ENCODE results near the gene KCNG2. TPM values are rescaled to one million over a fixed set of nuclear protein-coding genes. Genes with fewer than 3 reads are reported as not detected.

Gene KCNG2
- total RNA-seq, 2 donors from 2014 or later: not detected

DNA sequence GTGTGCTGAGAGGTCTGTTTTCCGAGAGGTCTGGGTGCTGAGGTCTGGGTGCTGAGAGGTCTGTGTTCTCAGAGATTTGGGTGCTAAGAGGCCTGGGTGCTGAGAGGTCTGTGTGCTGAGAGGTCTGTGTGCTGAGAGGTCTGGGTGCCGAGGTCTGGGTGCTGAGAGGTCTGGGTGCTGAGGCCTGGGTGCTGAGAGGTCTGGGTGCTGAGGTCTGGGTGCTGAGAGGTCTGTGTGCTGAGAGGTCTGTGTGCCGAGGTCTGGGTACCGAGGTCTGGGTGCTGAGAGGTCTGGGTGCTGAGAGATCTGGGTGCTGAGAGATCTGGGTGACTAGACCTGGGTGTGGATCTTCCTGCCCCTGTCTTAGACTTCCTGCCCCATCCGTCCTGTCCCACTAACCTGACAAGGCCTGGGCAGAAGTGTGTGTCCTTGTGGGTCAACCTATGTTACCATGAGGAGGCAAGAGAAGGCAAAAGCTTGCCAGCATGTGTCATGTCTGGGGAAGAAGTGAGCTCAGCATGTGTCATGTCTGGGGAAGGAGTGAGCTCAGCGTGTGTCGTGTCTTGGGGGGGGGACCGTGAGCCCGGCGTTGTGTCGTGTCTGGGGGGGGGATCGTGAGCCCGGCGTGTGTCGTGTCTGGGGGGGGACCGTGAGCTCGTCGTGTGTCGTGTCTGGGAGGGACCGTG is 69.3 kb downstream of the KCNG2 start:
- Histone ChIP-seq H3K27ac (no peak overlapping the region), H3K4me1 (no peaks in the 10 kb centered on the region), H3K4me3 (no peak overlapping the region), H3K9me3 (no peaks in the 10 kb centered on the region), H3K27me3 (no peaks in the 10 kb centered on the region), H3K36me3 (no peaks in the 10 kb centered on the region)
- TF ChIP-seq, protein P1, sequence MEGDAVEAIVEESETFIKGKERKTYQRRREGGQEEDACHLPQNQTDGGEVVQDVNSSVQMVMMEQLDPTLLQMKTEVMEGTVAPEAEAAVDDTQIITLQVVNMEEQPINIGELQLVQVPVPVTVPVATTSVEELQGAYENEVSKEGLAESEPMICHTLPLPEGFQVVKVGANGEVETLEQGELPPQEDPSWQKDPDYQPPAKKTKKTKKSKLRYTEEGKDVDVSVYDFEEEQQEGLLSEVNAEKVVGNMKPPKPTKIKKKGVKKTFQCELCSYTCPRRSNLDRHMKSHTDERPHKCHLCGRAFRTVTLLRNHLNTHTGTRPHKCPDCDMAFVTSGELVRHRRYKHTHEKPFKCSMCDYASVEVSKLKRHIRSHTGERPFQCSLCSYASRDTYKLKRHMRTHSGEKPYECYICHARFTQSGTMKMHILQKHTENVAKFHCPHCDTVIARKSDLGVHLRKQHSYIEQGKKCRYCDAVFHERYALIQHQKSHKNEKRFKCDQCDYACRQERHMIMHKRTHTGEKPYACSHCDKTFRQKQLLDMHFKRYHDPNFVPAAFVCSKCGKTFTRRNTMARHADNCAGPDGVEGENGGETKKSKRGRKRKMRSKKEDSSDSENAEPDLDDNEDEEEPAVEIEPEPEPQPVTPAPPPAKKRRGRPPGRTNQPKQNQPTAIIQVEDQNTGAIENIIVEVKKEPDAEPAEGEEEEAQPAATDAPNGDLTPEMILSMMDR (IDR thresholded peaks at IDR 0.05): no peak
- no peak for DNase-seq (ENCODE audit: low spot score)

DNA sequence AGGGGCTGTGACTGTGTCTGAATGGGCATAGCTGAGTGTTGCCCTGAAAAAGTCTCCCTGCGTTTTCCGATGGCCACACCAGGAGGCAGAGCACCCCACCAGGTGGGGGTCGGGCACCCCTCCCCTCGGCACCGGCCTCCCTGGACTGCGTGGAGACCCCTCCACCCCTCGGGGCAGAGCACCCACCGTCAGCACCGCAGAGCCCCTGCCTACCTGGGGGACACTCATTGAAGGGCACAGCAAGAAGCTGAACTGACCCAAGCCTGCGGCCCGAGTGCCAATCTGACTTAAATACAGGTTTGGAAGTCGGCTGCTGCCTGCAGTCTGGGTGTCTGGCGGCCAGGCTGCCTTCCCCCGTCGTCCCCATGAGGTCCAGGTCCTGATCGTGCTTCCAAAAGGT is 69.9 kb downstream of the KCNG2 start:
- Histone ChIP-seq H3K4me3 (no peak overlapping the region), H3K36me3 (no peaks in the 10 kb centered on the region), H3K4me1 (no peaks in the 10 kb centered on the region), H3K27ac (no peak overlapping the region), H3K9me3 (no peaks in the 10 kb centered on the region), H3K27me3 (no peaks in the 10 kb centered on the region)
- TF ChIP-seq, protein P1 (IDR thresholded peaks at IDR 0.05): no peak
- DNase-seq (ENCODE audit: low spot score): no peak

DNA sequence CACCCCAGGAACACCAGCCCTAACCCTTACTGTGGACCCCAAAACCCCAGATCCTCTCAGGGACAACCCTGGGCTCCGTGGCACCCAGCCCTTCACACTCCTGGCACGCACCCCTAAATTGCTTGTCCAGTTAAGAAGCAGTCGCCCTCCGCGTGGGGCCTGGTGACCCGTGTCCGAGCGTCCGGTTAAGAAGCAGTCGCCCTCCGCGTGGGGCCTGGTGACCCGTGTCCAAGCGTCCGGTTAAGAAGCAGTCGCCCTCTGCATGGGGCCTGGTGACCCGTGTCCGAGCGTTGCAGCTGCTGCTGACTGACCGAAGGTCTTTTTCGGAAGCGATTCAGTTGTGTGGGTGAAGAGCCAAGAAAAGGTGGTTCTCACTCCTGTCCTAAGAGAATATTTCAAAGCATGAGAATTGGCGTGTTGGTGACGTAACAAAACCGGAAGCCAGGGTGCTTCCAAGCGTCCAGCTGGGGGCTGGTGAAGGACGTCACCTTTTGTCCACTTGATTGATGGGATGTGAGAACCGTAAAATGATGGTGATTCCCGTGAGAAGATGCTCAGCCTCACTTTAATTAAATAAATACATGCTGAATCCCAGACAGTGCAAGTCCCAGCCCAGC is 70.5 kb downstream of the KCNG2 start:
- H3K27me3 ChIP-seq: no peaks in the 10 kb centered on the region
- H3K27ac ChIP-seq: no peak overlapping the region
- no peaks in the 10 kb centered on the region for H3K36me3 ChIP-seq
- no peak overlapping the region for H3K4me3 ChIP-seq
- no peaks in the 10 kb centered on the region for H3K9me3 ChIP-seq
- no peak for DNase-seq (ENCODE audit: low spot score)
- H3K4me1 ChIP-seq: no peaks in the 10 kb centered on the region
- TF ChIP-seq, protein P1 (IDR thresholded peaks at IDR 0.05): no peak

DNA sequence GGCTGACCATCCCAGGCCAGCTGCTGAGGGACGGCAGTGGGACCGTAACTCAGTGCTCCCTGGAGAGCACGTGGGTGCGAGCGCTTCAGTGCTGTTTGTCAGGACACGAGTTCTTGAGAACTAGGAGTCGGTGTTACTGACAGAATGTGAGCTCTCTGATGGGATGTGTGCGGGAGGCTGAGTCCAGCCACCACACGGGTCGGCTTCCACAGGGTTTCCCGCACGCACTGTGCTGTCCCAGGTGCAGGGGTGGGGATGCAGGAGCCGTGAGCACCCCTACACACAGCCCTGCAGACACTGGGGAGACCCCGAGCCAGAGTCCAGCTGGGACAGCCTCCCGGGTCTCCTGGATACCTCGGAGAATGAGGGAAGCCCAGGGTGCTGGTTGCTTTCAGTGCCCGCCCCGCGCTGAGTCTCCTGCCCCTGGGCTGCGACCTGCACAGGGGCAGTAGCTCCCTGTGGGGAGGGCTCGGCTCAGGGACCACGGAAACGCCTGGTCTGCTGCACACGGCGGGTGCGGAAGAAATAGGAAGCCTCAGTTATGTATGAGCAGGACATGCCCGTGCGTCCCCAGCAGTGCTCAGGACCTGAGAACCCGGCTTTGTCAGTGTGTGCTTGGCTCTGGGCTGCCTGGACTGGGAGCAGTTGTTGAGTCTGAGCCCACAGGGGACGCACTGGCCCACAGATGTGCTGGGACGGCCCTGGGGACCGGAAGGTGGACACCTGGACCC is 71.2 kb downstream of the KCNG2 start:
- Histone ChIP-seq H3K36me3 (no peaks in the 10 kb centered on the region), H3K4me3 (no peak overlapping the region), H3K4me1 (no peaks in the 10 kb centered on the region), H3K27ac (no peak overlapping the region), H3K9me3 (no peaks in the 10 kb centered on the region), H3K27me3 (no peaks in the 10 kb centered on the region)
- no peak for DNase-seq (ENCODE audit: low spot score)
- TF ChIP-seq, protein P1 (IDR thresholded peaks at IDR 0.05): no peak

DNA sequence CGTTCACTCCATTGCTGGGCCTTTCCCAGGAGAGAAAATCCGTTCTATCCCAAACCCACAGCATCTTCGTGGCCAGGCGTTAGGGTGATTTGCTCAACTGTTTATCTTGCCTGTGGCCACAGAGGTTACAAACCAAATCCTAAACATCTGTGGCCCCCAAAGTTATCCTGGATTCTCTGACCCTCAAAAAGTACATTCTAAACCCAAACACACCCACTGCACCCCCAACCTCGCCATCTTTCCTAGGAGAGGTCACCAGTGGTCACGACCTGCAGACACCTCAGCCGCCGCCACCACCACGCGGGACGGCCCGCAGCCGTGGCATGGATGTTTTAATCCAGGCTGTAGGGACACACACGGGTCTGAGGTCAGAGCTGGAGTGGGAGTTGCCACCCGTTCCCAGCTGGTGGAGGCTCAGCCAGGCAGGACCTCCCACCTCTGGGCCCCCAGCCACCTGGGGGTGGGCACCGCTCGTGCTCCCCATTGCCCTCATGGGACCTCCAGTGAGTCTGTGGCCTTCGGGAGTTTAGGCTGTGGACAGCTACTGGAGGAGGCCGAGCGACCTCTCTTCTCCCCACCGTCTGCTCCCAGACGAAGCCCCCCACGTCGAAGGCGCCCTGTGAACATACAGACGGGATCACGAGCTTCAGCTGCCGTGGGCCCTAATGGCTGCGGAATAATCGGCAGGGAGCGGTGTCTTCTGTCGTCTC is 72.0 kb downstream of the KCNG2 start:
- no peaks in the 10 kb centered on the region for H3K36me3 ChIP-seq
- DNase-seq (ENCODE audit: low spot score): no peak
- TF ChIP-seq, protein P1 (IDR thresholded peaks at IDR 0.05): no peak
- H3K4me1 ChIP-seq: no peaks in the 10 kb centered on the region
- H3K27me3 ChIP-seq: no peaks in the 10 kb centered on the region
- H3K9me3 ChIP-seq: no peaks in the 10 kb centered on the region
- H3K27ac ChIP-seq: no peak overlapping the region
- H3K4me3 ChIP-seq: no peak overlapping the region
